OCI-LY1 (cell line): ENCODE measurements around the gene REEP6.

ENCODE experiments used
- CTCF ChIP-seq: fragments of 200-600 bp; sonication (generic), shearing (Covaris generic); IDR thresholded peaks from 2 replicates; pipeline ENCODE4 v1.5.1; 2017; ENCODE audit warnings: mild to moderate bottlenecking, antibody characterized with exemption, low read length, moderate library complexity, mixed read lengths
- EZH2 ChIP-seq: fragments of 200-600 bp; sonication (generic), shearing (Covaris generic); IDR thresholded peaks from 2 replicates; pipeline ENCODE4 v1.8.0; 2017; ENCODE audit warnings: borderline replicate concordance, mixed run types, mild to moderate bottlenecking, antibody characterized with exemption, low read length, moderate library complexity, mixed read lengths

- TF ChIP-seq CTCF, result peak; percentile 63
- TF ChIP-seq EZH2, result no peak
Measured at GRCh38 chr19:1503089-1503924, 12.3 kb downstream of the REEP6 start.
